BE2C (cell line): ENCODE measurements around the gene CDK5RAP2.
A peak's percentile ranks its signal among the peaks of the same experiment; 100 is the strongest.

ENCODE experiments used
- DNase-seq: peaks from one replicate; pipeline ENCODE4 v3.0.0-alpha.2; 2020
- H3K27me3 ChIP-seq: fragments of 250-450 bp; sonication (Bioruptor Pico); 2 replicates; pipeline ENCODE4 v1.5.1; 2020; ENCODE audit warnings: mild to moderate bottlenecking
- H3K36me3 ChIP-seq: fragments of 250-450 bp; sonication (Bioruptor Pico); 2 replicates; pipeline ENCODE4 v1.5.1; 2020; ENCODE audit warnings: mild to moderate bottlenecking
- H3K4me1 ChIP-seq: fragments of 250-450 bp; sonication (Bioruptor Pico); 2 replicates; pipeline ENCODE4 v1.5.1; 2020
- H3K4me3 ChIP-seq: 2 replicates; pipeline ENCODE4 v1.5.1; 2011; ENCODE audit warnings: low read depth, low read length
- H3K9me3 ChIP-seq: fragments of 250-450 bp; sonication (Bioruptor Pico); 2 replicates; pipeline ENCODE4 v1.5.1; 2020
- CTCF ChIP-seq: IDR thresholded peaks from 2 replicates; pipeline ENCODE4 v1.5.1; 2012; ENCODE audit warnings: mild to moderate bottlenecking, low read depth, low read length

The CDK5RAP2 gene

DNA sequence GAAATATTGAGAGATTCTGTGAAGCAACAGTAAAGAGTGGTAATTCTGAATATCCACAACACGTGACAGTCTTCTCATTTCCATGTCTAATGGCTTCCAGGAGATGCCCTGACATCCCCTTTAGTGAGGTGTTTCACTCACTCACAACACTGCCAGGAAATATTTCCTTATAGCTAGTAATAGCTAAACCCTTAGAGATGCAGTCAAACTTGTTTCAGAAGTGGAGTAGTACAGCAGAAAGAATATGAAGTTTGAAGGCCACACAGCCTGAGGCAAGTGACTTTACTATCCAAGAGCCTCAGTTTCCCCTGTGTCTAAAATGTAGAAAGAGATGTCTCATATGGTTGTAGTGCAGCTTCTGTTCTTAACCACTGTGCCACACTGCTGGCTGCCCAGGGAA, 139.2 kb downstream of the CDK5RAP2 start:
- no peak for DNase-seq
- H3K36me3 ChIP-seq = peaks cover 94% of the 10 kb centered on the region
- H3K9me3 ChIP-seq = no peaks in the 10 kb centered on the region
- no peaks in the 10 kb centered on the region; the same call in 1 of the 2 replicates for H3K4me1 ChIP-seq
- H3K27me3 ChIP-seq = no peaks in the 10 kb centered on the region
- no peak for TF ChIP-seq CTCF
- H3K4me3 ChIP-seq = no peak overlapping the region

- Histone ChIP-seq H3K4me3 (no peak overlapping the region), H3K4me1 (no peaks in the 10 kb centered on the region), H3K36me3 (peaks cover 91% of the 10 kb centered on the region), H3K27me3 (no peaks in the 10 kb centered on the region), H3K9me3 (no peaks in the 10 kb centered on the region)
- TF ChIP-seq CTCF = no peak
- no peak for DNase-seq
Measured at GRCh38 chr9:120439926-120440325, 140.0 kb downstream of the CDK5RAP2 start.

DNA sequence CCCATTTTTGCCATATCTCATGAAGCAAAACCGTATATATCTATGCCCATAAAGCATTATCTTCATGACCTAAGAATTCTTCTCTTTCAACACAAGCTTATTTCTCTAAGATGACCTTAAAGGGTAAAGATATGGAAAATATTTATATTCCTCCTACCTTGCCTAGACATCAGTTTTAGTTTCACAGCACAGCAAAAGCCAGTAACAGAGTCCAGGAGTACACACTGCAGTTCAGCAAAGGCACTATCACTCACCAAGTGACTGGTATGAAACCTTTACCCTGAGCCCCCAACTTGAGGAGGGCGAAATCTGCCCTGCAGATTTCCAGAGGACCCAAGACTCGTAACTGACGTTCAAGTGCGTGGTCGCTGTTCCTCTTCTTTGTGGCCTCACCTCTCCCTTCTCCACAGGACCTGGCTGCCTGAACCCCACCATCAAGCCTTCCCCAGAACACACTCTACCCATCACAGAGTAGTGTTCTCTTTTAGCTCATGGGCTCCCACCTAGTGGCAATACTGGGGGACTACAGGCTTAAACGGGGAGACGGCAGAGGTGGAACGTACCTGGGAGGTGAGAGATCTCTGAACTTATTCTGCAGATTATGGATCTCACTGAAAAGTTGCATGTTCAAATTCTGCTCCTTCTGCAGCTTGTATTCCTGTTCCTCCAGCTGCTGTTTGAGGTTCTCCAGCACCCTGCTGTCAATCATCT, 141.0 kb downstream of the CDK5RAP2 start:
- peak; percentile 68 for TF ChIP-seq CTCF
- Histone ChIP-seq H3K4me3 (no peak overlapping the region), H3K36me3 (peaks cover 86% of the 10 kb centered on the region), H3K27me3 (no peaks in the 10 kb centered on the region), H3K9me3 (no peaks in the 10 kb centered on the region), H3K4me1 (no peaks in the 10 kb centered on the region)
- DNase-seq = peak; percentile 19

DNA sequence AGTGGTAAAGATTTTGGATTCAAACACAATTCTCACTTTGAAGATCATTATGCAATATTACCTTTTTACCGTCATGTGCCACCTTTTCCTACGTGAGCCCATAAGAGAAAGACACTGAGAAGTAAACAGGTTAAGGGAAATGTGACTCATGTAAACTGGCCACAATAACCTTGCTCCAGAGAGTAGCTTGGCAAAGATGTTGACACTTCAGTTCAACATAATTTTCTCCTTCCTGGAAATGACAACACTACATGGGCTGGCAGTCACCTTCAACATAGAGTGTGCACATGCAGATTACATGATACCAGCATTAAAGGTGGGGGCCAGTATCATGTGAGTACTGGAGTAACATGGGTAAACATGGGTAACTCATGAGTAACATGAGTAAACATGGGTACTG, 141.9 kb downstream of the CDK5RAP2 start:
- Histone ChIP-seq H3K9me3 (no peaks in the 10 kb centered on the region), H3K36me3 (peaks cover 77% of the 10 kb centered on the region), H3K4me3 (no peak overlapping the region), H3K4me1 (no peaks in the 10 kb centered on the region), H3K27me3 (no peaks in the 10 kb centered on the region)
- TF ChIP-seq CTCF = no peak
- DNase-seq = no peak

- no peak overlapping the region for H3K4me3 ChIP-seq
- no peak for DNase-seq
- no peaks in the 10 kb centered on the region for H3K27me3 ChIP-seq
- TF ChIP-seq CTCF = no peak
- H3K36me3 ChIP-seq = peaks cover 66% of the 10 kb centered on the region
- no peaks in the 10 kb centered on the region for H3K9me3 ChIP-seq
- H3K4me1 ChIP-seq = no peaks in the 10 kb centered on the region
Measured at GRCh38 chr9:120436983-120437475, 142.9 kb downstream of the CDK5RAP2 start.

GRCh38 chr9:120436446-120436845, 143.5 kb downstream of the CDK5RAP2 start:
- Histone ChIP-seq H3K9me3 (no peaks in the 10 kb centered on the region), H3K4me3 (no peak overlapping the region), H3K36me3 (peaks cover 61% of the 10 kb centered on the region), H3K27me3 (no peaks in the 10 kb centered on the region), H3K4me1 (no peaks in the 10 kb centered on the region)
- TF ChIP-seq CTCF = no peak
- DNase-seq = no peak
